GM21381 (cell line): ENCODE measurements around the gene SGK1.
"Not testable (repeated sequence)": the region's sequence is repeated elsewhere in the genome, so short reads cannot be mapped to it uniquely, and the experiment has no call there.

Experiments
- ATAC-seq: cut with Tn5 transposase; IDR thresholded peaks from one replicate; pipeline ENCODE4 v1.9.1; 2021; ENCODE audit warnings: mild to moderate bottlenecking, moderate library complexity; ENCODE audit not compliant: unreplicated experiment

Gene SGK1

GRCh38 chr6:134230087-134230700, 87.7 kb downstream of the SGK1 start:
- no peak for ATAC-seq

- no peak for ATAC-seq
Observed at GRCh38 chr6:134229520-134229919, 88.4 kb downstream of the SGK1 start.

GRCh38 chr6:134223796-134224420, 94.0 kb downstream of the SGK1 start:
- ATAC-seq = no peak

- ATAC-seq = no peak
Observed at GRCh38 chr6:134221250-134221649, 96.7 kb downstream of the SGK1 start.

- no peak for ATAC-seq
Observed at GRCh38 chr6:134217798-134218140, 100.1 kb downstream of the SGK1 start.

- no peak for ATAC-seq
Observed at GRCh38 chr6:134217105-134217797, 100.7 kb downstream of the SGK1 start.

GRCh38 chr6:134216301-134217010, 101.5 kb downstream of the SGK1 start:
- no peak for ATAC-seq

- not testable (repeated sequence) for ATAC-seq
Observed at GRCh38 chr6:134213410-134213809, 104.5 kb downstream of the SGK1 start.

GRCh38 chr6:134211297-134211696, 106.6 kb downstream of the SGK1 start:
- no peak for ATAC-seq

- ATAC-seq = no peak
Observed at GRCh38 chr6:134207421-134207820, 110.5 kb downstream of the SGK1 start.

- ATAC-seq = no peak
Observed at GRCh38 chr6:134205366-134205765, 112.5 kb downstream of the SGK1 start.

GRCh38 chr6:134204759-134205158, 113.2 kb downstream of the SGK1 start:
- not testable (repeated sequence) for ATAC-seq

- ATAC-seq = no peak
Observed at GRCh38 chr6:134204031-134204430, 113.9 kb downstream of the SGK1 start.

- no peak for ATAC-seq
Observed at GRCh38 chr6:134201716-134202115, 116.2 kb downstream of the SGK1 start.

- no peak for ATAC-seq
Observed at GRCh38 chr6:134199848-134200606, 117.9 kb downstream of the SGK1 start.

- no peak for ATAC-seq
Observed at GRCh38 chr6:134198093-134198492, 119.8 kb downstream of the SGK1 start.

- ATAC-seq = not testable (repeated sequence)
Observed at GRCh38 chr6:134197685-134198084, 120.2 kb downstream of the SGK1 start.

- peak; percentile 61 for ATAC-seq
Observed at GRCh38 chr6:134196568-134197193, 121.2 kb downstream of the SGK1 start.

GRCh38 chr6:134195985-134196384, 121.9 kb downstream of the SGK1 start:
- no peak for ATAC-seq

GRCh38 chr6:134195164-134195906, 122.6 kb downstream of the SGK1 start:
- ATAC-seq = no peak
